ENCODE measurements around the gene KCNQ1. TPM values are rescaled to one million over a fixed set of nuclear protein-coding genes. Genes with fewer than 3 reads are reported as not detected.

KCNQ1 gene
- polyA plus RNA-seq, 1 donor (not counting 4 experiments of a cell fraction or from before 2014, with no cell fraction given): not detected

DNA sequence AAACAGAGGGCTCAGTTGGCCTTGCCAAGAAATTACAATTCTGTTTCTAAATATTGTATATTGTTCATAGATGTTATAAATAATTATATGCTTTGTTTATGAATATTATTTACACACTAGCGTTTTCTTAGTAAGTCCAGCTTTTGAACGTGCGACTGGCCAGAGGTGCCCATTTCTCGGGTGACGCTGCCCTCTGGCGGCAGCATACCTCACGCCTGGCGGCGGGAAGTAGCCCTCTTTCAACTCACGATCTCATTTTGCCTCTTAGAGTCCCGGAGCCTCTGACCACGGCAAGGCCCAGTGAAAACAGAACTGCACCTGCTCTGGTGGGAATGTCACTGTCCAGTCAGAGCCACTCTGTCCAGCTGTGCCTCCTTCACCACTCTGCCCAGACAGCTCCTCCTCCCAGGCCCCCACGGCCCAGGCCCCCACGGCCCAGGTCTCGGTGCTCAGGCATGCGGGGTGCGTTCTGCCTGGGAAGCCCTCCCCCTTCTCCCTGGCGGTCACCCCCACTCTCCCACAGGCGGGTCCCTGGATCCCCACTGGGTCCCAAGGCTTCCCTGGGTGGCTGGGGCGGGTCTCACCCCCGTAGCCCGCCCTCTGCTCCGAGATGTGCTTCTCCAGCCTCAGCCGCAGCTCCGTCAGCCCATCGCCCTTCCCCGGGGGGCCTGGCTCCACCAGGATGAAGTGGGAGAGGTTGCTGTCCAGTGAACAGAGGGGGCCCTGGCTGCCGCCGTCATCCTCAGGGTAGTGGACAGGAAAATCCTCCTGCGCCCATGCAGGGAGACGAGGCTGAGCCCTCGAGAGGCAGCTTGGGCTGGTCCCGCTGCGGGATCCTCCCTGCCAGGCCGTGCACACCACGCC lies 24.9 kb upstream of the KCNQ1 start:
- no peak for FAIRE-seq
- no peak overlapping the region for H3K9ac ChIP-seq (ENCODE audit: control insufficient read depth, extremely low read depth, insufficient read depth, low read length)
- dilution Hi-C loops (cut with MboI; ENCODE audit: extremely low pct_ligation_motif_present, low sequenced_read_pairs): no loop called here
- no peaks in the 10 kb centered on the region for H3K4me1 ChIP-seq (ENCODE audit: control insufficient read depth, extremely low read depth, insufficient read depth, low read length)
- no peaks in the 10 kb centered on the region for H3K9me3 ChIP-seq (ENCODE audit: control insufficient read depth, low read depth, low read length)
- no peaks in the 10 kb centered on the region for H3K79me2 ChIP-seq (ENCODE audit: control insufficient read depth, insufficient read depth, low read length)
- TF ChIP-seq, protein P1, sequence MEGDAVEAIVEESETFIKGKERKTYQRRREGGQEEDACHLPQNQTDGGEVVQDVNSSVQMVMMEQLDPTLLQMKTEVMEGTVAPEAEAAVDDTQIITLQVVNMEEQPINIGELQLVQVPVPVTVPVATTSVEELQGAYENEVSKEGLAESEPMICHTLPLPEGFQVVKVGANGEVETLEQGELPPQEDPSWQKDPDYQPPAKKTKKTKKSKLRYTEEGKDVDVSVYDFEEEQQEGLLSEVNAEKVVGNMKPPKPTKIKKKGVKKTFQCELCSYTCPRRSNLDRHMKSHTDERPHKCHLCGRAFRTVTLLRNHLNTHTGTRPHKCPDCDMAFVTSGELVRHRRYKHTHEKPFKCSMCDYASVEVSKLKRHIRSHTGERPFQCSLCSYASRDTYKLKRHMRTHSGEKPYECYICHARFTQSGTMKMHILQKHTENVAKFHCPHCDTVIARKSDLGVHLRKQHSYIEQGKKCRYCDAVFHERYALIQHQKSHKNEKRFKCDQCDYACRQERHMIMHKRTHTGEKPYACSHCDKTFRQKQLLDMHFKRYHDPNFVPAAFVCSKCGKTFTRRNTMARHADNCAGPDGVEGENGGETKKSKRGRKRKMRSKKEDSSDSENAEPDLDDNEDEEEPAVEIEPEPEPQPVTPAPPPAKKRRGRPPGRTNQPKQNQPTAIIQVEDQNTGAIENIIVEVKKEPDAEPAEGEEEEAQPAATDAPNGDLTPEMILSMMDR (optimal IDR thresholded peaks at IDR 0.05 in 1 of 3, IDR thresholded peaks at IDR 0.05 in 1 of 3, conservative IDR thresholded peaks at IDR 0.05 in 1 of 3; ENCODE audit: extremely low read depth in 1 of 3, insufficient read depth in 2 of 3, low read length in 3 of 3): peak; percentile 70 to 86 (median 79)
- TF ChIP-seq EZH2 (IDR thresholded peaks at IDR 0.05; ENCODE audit: low read length): no peak
- no peak overlapping the region for H3K4me3 ChIP-seq (ENCODE audit: control insufficient read depth in 2 of 3, extremely low read depth in 1 of 3, insufficient read depth in 2 of 3, low read depth in 1 of 3, low read length in 3 of 3)
- no peaks in the 10 kb centered on the region for H3K36me3 ChIP-seq (ENCODE audit: control insufficient read depth in 2 of 2, extremely low read depth in 1 of 2, insufficient read depth in 2 of 2, low read length in 2 of 2)
- DNase-seq (ENCODE audit: low read depth, low spot score): no peak
- no peak overlapping the region for H2AFZ ChIP-seq (ENCODE audit: control insufficient read depth, low read length)
- no peak overlapping the region for H3K4me2 ChIP-seq (ENCODE audit: control insufficient read depth, extremely low read depth, insufficient read depth, low read depth, low read length)
- no peak overlapping the region for H3K27ac ChIP-seq (ENCODE audit: control insufficient read depth, insufficient read depth, low read length)
- H3K9me1 ChIP-seq (ENCODE audit: control insufficient read depth, extremely low read depth, insufficient read depth, low read length): no peaks in the 10 kb centered on the region
- no peaks in the 10 kb centered on the region for H4K20me1 ChIP-seq (ENCODE audit: control insufficient read depth, extremely low read depth, insufficient read depth, low read length)
- H3K27me3 ChIP-seq (ENCODE audit: control insufficient read depth, extremely low read depth, insufficient read depth, low read length): peaks cover 4% of the 10 kb centered on the region

DNA sequence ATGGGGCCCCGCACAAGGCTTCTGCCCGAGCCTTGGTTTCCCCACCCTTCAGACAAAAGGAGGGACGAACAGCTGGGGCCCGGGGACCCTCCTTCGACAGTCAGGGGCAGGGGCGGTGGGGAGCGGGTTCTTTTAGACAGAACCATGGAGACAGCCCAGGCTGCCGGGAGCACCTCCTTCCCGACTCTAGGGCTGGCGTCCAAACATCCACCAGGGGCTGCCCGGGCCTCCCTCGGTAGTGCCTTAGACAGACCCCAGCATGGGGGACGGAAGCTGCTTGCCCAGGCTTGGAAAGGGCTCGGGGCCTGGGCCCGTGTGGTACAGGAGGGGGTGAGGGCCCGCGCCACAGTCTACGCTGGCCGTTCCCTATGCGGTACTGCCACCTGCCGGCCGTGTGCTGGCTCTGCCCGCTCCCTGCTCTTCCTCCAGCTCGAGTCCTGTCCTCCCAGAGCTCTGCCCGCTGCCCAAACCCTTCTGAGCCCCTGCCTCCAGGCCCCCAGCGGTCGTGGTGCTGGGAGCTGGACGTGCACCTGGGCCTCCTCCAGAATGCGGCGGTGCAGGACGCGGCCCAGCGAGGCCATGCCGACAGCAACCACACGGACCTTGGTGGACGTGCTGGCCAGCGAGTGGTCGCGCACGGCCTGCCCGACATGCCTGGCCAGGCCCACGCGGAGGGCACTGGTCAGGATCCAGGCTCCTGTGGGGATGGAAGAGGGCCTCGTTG lies 24.1 kb upstream of the KCNQ1 start:
- no peaks in the 10 kb centered on the region for H3K9me1 ChIP-seq (ENCODE audit: control insufficient read depth, extremely low read depth, insufficient read depth, low read length)
- H3K4me1 ChIP-seq (ENCODE audit: control insufficient read depth, extremely low read depth, insufficient read depth, low read length): no peaks in the 10 kb centered on the region
- H3K4me3 ChIP-seq (ENCODE audit: control insufficient read depth in 2 of 3, extremely low read depth in 1 of 3, insufficient read depth in 2 of 3, low read depth in 1 of 3, low read length in 3 of 3): no peak overlapping the region
- TF ChIP-seq, protein P1 (optimal IDR thresholded peaks at IDR 0.05 in 1 of 3, IDR thresholded peaks at IDR 0.05 in 1 of 3, conservative IDR thresholded peaks at IDR 0.05 in 1 of 3; ENCODE audit: extremely low read depth in 1 of 3, insufficient read depth in 2 of 3, low read length in 3 of 3): peak; percentile 74 to 99 (median 99)
- no peak for TF ChIP-seq EZH2 (IDR thresholded peaks at IDR 0.05; ENCODE audit: low read length)
- H3K79me2 ChIP-seq (ENCODE audit: control insufficient read depth, insufficient read depth, low read length): no peaks in the 10 kb centered on the region
- no peak overlapping the region for H3K27ac ChIP-seq (ENCODE audit: control insufficient read depth, insufficient read depth, low read length)
- peak overlapping the region; percentile 37 for H3K4me2 ChIP-seq (ENCODE audit: control insufficient read depth, extremely low read depth, insufficient read depth, low read depth, low read length)
- H3K9me3 ChIP-seq (ENCODE audit: control insufficient read depth, low read depth, low read length): no peaks in the 10 kb centered on the region
- H4K20me1 ChIP-seq (ENCODE audit: control insufficient read depth, extremely low read depth, insufficient read depth, low read length): no peaks in the 10 kb centered on the region
- no peaks in the 10 kb centered on the region for H3K36me3 ChIP-seq (ENCODE audit: control insufficient read depth in 2 of 2, extremely low read depth in 1 of 2, insufficient read depth in 2 of 2, low read length in 2 of 2)
- dilution Hi-C loops (cut with MboI; ENCODE audit: extremely low pct_ligation_motif_present, low sequenced_read_pairs): no loop called here
- FAIRE-seq (no peak), DNase-seq (ENCODE audit: low read depth, low spot score) (no peak)
- peak overlapping the region; percentile 58 for H2AFZ ChIP-seq (ENCODE audit: control insufficient read depth, low read length)
- H3K27me3 ChIP-seq (ENCODE audit: control insufficient read depth, extremely low read depth, insufficient read depth, low read length): peaks cover 4% of the 10 kb centered on the region
- no peak overlapping the region for H3K9ac ChIP-seq (ENCODE audit: control insufficient read depth, extremely low read depth, insufficient read depth, low read length)

Data from keratinocyte (primary cell).